Bronchial epithelial cell (primary cell): ENCODE measurements around the gene DMD. TPM values are rescaled to one million over a fixed set of nuclear protein-coding genes. Genes with fewer than 3 reads are reported as not detected.

Source experiments
- DNase-seq: peaks from one replicate; pipeline ENCODE4 v3.0.0-alpha.2; 2010; ENCODE audit warnings: low read depth
- FAIRE-seq: peaks from 2 replicates; lab custom pipeline; 2011; peaks lifted over from hg19 to GRCh38; lab: Jason Lieb, UNC
- H3K27me3 ChIP-seq: 2 replicates; pipeline ENCODE4 v1.5.1; 2011; ENCODE audit warnings: low read length; ENCODE audit not compliant: control insufficient read depth, insufficient read depth
- H3K36me3 ChIP-seq: 2 replicates; pipeline ENCODE4 v1.5.1; 2011; ENCODE audit warnings: low read length; ENCODE audit not compliant: control insufficient read depth, insufficient read depth
- H3K4me3 ChIP-seq: 2 replicates; pipeline ENCODE4 v1.5.1; 2011; ENCODE audit warnings: mild to moderate bottlenecking, low read depth, low read length, control low read depth
- CTCF ChIP-seq: IDR thresholded peaks from 2 replicates; pipeline ENCODE4 v1.5.1; 2011; ENCODE audit warnings: mild to moderate bottlenecking, moderate library complexity, low read length, control low read depth, inconsistent platforms; ENCODE audit not compliant: insufficient read depth, severe bottlenecking
- total RNA-seq: library from RNA; depleted of rRNA; stranded (reverse); fragments of >200 nt; gene quantifications from 2 replicates; pipeline ENCODE4 v1.2.1, GENCODE V29; 2014

The DMD gene
- total RNA-seq, 1 donor from 2014 or later: 4.5 TPM

- no peak for TF ChIP-seq CTCF
- Histone ChIP-seq H3K27me3 (no peaks in the 10 kb centered on the region), H3K36me3 (no peaks in the 10 kb centered on the region), H3K4me3 (no peak overlapping the region)
- FAIRE-seq (no peak), DNase-seq (no peak)
These were observed 1974.2 kb downstream of the DMD start for GRCh38 chrX:31237189-31237588.

- no peaks in the 10 kb centered on the region for H3K27me3 ChIP-seq
- no peak overlapping the region for H3K4me3 ChIP-seq
- no peak for TF ChIP-seq CTCF
- DNase-seq (no peak), FAIRE-seq (no peak)
- no peaks in the 10 kb centered on the region for H3K36me3 ChIP-seq
These were observed 1975.1 kb downstream of the DMD start for GRCh38 chrX:31236231-31236630.

GRCh38 chrX:31233941-31234496 is 1977.3 kb downstream of the DMD start:
- DNase-seq (no peak), FAIRE-seq (no peak)
- TF ChIP-seq CTCF: no peak

GRCh38 chrX:31232506-31232905 is 1978.8 kb downstream of the DMD start:
- no peaks in the 10 kb centered on the region for H3K36me3 ChIP-seq
- TF ChIP-seq CTCF: no peak
- no peak for FAIRE-seq
- H3K27me3 ChIP-seq: no peaks in the 10 kb centered on the region
- DNase-seq: no peak
- H3K4me3 ChIP-seq: no peak overlapping the region

More at GRCh38 chrX:31233941-31234496, 1977.3 kb downstream of the DMD start:
- Histone ChIP-seq H3K27me3 (no peaks in the 10 kb centered on the region), H3K36me3 (no peaks in the 10 kb centered on the region), H3K4me3 (no peak overlapping the region)

- Histone ChIP-seq H3K36me3 (no peaks in the 10 kb centered on the region), H3K4me3 (no peak overlapping the region), H3K27me3 (no peaks in the 10 kb centered on the region)
- TF ChIP-seq CTCF: no peak
- FAIRE-seq (no peak), DNase-seq (no peak)
These were observed 1982.4 kb downstream of the DMD start for GRCh38 chrX:31228909-31229308.

GRCh38 chrX:31228415-31228832 is 1982.9 kb downstream of the DMD start:
- FAIRE-seq (no peak), DNase-seq (no peak)
- H3K27me3 ChIP-seq: no peaks in the 10 kb centered on the region
- no peaks in the 10 kb centered on the region for H3K36me3 ChIP-seq
- no peak for TF ChIP-seq CTCF
- H3K4me3 ChIP-seq: no peak overlapping the region
